ENCODE measurements around the gene GKN2.

GKN2 gene, protein sequence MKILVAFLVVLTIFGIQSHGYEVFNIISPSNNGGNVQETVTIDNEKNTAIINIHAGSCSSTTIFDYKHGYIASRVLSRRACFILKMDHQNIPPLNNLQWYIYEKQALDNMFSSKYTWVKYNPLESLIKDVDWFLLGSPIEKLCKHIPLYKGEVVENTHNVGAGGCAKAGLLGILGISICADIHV

DNA sequence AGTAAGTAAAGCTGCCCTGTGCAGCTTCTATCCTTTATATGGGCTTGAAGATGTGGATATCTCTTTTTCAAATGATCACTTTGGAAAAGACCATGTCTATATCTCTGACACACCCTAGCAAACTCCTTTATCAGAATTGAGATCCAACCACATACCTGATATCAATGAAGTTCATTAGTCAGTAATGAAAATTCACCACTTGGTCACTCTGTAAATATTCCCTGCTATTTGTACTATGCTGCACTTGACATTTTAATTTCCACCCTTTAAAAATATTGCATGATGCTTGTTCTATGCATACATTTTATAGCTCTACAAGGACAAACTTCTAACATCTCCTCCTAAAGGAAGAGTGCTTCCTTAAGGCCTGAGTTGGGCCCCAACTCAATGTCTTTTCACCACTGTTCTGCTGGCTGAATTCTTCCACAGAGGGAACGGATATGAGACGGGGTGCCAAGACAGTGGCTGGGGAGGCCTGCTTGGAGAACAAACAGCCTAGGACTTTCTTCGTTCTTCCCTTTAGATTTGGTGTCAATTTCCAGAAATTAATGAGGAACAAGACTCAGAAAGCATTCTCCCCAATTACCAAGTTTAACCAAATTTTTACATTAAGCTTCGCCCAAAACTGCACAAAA lies at the start of gene GKN2:
Gene GKN2 (minus strand): TSS at position 7 of the 635 bp plus-strand sequence. CDS start 32 bp downstream, outside the sequence.
- in situ Hi-C loops (cut with HindIII; ENCODE audit: low sequenced_read_pairs), result no loop called here

- in situ Hi-C loops (cut with HindIII; ENCODE audit: low sequenced_read_pairs), result no loop called here
Observed at GRCh38 chr2:69001879-69002278, 49.2 kb upstream of the GKN2 start.

DNA sequence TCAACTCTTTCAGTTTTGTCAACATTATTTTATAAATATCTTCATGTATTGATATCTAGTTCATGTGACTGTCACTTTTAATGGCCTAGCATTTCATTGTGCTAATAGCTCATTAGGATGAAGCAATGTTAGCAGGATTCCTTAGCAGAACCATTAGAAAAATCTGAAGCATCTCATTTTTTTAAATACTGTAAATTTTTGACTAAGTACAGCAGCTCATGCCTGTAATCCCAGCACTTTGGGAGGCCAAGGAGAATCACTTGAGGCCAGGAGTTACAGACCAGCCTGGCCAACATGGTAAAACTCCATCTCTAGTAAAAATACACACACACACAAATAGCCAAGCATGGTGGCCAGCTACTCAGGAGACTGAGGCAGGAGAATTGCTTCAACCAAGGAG lies 44.7 kb upstream of the GKN2 start:
- in situ Hi-C loops (cut with HindIII; ENCODE audit: low sequenced_read_pairs), result no loop called here

GRCh38 chr2:68995916-68996315 lies 43.2 kb upstream of the GKN2 start:
- in situ Hi-C loops (cut with HindIII; ENCODE audit: low sequenced_read_pairs), result no loop called here

GRCh38 chr2:68994864-68995263 lies 42.2 kb upstream of the GKN2 start:
- in situ Hi-C loops (cut with HindIII; ENCODE audit: low sequenced_read_pairs), result no loop called here

DNA sequence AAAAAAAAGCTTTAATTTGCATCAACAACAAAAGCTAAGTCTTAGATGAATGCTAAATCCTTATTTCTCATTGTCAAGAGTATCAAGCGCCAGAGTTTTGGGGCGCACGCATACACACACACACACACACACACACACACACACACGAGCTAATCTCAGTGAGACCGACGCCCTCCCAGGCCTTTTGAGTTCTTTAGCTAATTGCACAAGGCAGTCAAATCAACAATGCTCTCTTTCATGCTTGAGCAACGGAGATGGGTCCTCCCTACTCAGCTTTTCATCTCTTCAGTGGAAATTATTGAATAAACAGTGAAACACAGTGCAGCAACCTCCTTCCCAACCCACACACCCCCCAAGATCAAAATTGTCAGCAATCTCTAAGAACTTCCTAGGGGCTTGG lies 41.0 kb upstream of the GKN2 start:
- in situ Hi-C loops (cut with HindIII; ENCODE audit: low sequenced_read_pairs), result no loop called here

GRCh38 chr2:68992933-68993332 lies 40.2 kb upstream of the GKN2 start:
- in situ Hi-C loops (cut with HindIII; ENCODE audit: low sequenced_read_pairs), result no loop called here

DNA sequence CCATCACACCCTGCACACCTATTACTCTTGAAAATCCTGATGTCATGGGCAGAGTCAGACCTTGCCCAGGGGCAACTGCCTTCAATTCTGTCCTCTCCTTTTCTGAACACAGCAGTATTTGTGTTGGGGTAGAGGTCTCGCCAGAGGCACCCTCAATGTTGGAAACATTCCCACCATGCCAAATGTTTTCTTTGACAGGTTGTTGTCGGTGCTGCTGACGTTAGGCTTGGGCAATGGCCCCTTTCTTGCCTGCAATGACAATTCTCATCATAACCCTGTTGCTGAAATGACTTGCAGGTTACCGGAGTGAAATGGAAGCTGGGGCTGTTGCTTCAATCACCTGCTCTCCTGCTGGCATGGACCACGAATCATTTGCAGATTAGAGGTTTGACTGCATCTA lies 39.6 kb upstream of the GKN2 start:
- in situ Hi-C loops (cut with HindIII; ENCODE audit: low sequenced_read_pairs), result no loop called here

- in situ Hi-C loops (cut with HindIII; ENCODE audit: low sequenced_read_pairs), result no loop called here
Observed at GRCh38 chr2:68989035-68989434, 36.3 kb upstream of the GKN2 start.

DNA sequence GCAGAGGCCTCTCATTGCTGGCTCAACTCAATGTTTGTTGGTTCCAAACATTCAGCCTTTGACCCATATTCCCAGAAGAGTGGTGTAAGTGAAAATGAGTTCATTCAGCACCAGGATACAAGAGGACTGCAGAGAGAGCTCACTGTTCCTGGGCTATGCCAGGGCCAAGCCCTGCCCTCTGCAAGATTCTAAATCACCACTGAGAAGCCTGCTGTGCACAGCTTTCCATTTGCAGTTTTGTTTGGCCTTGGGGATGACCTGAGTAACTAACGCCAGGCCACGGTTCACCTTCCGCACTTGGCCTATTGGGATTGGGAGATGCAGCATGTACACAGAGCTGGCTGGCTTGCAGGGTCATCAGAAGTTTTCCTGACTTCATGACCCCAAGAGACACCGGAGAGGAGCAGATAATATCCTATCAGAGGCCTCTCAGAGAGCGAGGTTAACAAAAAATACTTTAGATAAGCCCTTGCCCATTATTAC lies 34.4 kb upstream of the GKN2 start:
- in situ Hi-C loops (cut with HindIII; ENCODE audit: low sequenced_read_pairs), result no loop called here

- in situ Hi-C loops (cut with HindIII; ENCODE audit: low sequenced_read_pairs), result no loop called here
Observed at GRCh38 chr2:68980956-68981355, 28.3 kb upstream of the GKN2 start.

GRCh38 chr2:68978098-68978497 lies 25.4 kb upstream of the GKN2 start:
- in situ Hi-C loops (cut with HindIII; ENCODE audit: low sequenced_read_pairs), result no loop called here

- in situ Hi-C loops (cut with HindIII; ENCODE audit: low sequenced_read_pairs), result no loop called here
Observed at GRCh38 chr2:68977453-68977852, 24.8 kb upstream of the GKN2 start.

GRCh38 chr2:68975844-68976243 lies 23.2 kb upstream of the GKN2 start:
- in situ Hi-C loops (cut with HindIII; ENCODE audit: low sequenced_read_pairs), result no loop called here

DNA sequence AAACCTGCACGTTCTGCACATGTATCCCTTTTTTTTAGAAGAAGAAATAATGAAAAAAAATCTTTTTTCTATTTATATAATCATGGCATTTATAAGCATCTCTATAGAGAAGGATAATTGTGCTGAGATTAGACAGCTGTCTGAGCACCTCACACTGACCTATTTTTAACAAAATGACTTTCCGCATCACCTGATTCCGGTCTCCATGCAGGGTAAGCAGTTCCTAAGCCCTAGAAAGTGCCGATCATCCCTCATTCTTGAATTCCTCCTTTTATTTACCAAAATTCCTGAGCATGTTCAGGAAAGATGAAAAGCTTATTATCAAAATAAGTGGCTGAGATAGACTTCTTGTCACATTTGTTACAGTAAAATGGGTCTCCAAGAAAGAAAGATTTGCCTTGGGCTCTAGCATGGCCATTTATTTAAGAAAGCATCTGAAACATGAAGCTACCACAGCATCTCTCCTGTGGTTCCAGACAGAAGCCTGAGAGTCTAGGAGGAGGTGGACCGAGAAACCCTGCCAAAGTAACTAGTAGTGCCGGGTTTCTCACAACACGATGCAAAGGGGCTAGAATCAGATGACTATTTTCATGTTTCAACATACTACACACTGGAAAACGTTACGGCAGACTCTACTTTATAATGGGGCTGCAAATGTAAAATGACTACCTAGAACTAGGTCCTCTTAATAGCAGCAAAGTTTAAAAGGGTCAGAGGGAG lies 22.4 kb upstream of the GKN2 start:
- in situ Hi-C loops (cut with HindIII; ENCODE audit: low sequenced_read_pairs), result no loop called here

GRCh38 chr2:68974251-68974650 lies 21.6 kb upstream of the GKN2 start, which contains the start of gene GKN1:
Gene GKN1, plus strand, starts transcription at chr2:68974636. Its CDS starts 42 bp downstream, at chr2:68974678.
- in situ Hi-C loops (cut with HindIII; ENCODE audit: low sequenced_read_pairs), result no loop called here

DNA sequence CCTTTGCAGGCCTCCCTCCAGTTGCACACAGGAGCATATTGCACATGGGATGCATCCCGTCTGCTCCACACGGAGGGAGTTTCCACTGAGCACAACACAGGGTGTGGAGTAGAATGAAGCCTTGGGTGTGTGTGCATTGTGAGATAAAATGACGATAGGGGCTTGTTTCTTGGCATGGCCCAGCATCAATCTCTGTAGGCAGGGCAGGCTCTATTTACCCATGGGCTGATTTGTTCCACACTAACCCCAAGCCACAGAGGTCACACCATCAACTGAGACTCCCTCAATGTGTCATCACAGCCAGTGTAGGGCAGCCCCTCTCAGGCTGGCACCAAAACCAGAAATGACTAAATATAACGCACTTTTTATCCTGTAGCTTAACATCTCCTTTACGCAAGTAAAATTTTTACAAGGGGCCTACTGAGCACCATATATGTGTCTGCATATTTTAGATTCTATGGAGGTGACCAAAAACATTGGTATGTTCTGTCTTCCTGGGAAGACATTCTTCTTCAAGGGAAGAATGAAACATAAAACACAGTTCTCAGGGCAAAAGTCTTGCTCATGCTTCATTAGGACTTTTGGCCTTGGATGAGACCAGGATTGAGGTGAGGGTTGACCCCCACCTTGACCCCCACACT lies 19.0 kb upstream of the GKN2 start:
- in situ Hi-C loops (cut with HindIII; ENCODE audit: low sequenced_read_pairs), result no loop called here

- in situ Hi-C loops (cut with HindIII; ENCODE audit: low sequenced_read_pairs), result no loop called here
Observed at GRCh38 chr2:68970566-68971265, 18.0 kb upstream of the GKN2 start.

DNA sequence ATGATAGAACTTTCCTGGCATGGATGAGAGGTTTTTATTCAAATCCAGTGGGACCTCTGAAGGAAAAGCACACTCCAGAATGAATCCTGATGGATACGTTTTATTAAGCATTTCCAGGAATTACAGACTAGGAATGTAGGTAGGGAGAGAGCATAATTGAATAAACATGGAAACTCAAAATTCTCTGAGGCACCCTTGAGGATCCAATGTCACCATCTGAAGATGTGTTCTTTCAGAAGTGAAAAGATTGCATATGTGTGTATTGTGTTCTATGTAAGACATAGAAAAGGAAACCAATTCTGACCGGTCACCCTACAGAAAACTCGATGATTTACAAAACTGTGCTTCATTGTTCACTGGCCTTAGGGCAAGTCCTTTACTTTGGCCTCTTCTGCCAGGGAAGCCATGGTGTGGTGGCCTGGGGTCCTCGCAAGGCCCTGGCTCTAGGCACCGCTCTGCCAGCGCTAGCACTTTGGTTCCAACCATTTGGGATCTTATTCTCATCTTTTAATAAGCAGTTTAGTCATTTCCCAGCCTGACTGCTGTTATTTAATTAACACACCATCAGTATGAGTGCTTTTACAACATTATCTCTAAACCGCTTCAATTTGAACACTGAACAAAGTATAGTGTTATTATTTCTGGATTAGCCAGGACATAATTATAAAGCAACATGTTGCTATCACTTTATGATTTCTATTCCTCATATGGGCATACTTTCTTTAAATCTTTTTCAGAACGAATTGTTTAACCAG lies 17.2 kb upstream of the GKN2 start:
- in situ Hi-C loops (cut with HindIII; ENCODE audit: low sequenced_read_pairs), result no loop called here

DNA sequence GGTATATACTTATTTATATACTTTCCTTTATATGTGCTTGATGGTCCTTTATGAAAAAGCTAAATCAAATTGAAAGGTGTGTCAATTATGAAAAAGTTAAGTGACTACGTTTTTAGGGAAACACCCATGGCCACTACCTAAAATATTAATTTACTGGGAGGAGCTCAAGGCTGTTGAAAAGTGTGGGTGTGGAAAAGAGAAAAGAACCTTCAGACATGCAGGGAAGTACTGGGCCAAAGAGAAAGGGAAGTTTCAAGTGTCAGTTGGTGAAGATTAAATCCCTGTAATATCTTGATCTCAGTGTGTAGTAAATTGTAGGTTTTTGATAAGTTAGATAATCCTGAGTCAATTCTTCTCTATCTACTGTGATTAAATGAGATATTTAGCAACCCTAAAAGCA lies 15.5 kb upstream of the GKN2 start:
- in situ Hi-C loops (cut with HindIII; ENCODE audit: low sequenced_read_pairs), result no loop called here
